Myocyte (in vitro differentiated cells): Measurements from ENCODE around the gene RNF187. TPM values are rescaled to one million over a fixed set of nuclear protein-coding genes. Genes with fewer than 3 reads are reported as not detected.
"Not testable (repeated sequence)": the region's sequence is repeated elsewhere in the genome, so short reads cannot be mapped to it uniquely, and the experiment has no call there.

Source experiments
- DNase-seq: peaks from one replicate; pipeline ENCODE4 v3.0.0-alpha.2; 2012; ENCODE audit warnings: low read depth
- total RNA-seq: library from RNA; depleted of rRNA; stranded (reverse); fragments of >200 nt; gene quantifications from 2 replicates; pipeline ENCODE4 v1.2.3, GENCODE V29; 2014

The RNF187 gene
- total RNA-seq, 1 donor from 2014 or later, result 99.2 TPM

DNA sequence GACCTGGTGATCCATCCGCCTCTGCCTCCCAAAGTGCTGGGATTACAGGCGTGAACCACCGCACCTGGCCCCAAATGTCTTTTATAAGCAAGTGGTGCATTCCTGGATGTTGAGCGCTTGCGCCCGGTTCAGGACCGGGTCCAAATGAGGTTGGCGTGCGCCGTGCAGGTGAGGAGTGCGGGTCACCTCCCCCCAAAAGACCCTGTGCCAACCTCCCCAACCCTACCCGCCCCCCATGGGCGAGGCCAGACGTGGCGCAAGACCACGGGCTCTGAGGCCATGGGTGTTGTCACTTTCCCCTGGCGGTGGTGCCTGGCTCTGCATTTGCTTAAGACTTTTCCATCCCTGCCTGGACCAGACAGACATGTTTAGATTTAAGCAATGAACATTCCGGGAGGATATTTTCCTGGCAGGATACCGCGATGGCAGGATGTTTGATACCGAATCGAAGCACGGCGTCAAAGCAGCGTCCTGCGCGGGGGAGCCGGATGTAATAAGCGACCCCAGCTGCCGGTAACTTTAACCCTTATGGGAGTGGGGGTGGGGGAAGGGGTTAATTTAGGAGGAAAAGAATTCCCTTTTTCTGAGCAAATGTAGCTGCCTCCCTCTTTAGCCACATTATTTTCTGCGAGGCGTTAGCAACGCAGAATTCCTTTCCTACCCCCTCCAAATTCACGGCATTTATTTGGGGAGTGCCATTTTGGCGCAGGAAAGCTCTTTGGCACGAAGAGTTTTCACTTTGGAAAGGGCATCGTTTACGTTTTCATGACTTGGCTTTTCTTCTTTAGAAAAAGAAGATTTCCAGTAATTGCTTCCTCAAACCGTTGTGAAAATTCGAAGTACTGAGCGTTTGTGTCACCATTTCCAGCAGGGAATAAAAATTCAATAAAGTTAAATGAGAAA is 27.8 kb upstream of the RNF187 start:
- peak; percentile 31 for DNase-seq

GRCh38 chr1:228460821-228461220 is 26.4 kb upstream of the RNF187 start:
- DNase-seq, result no peak

- no peak for DNase-seq
Measured at GRCh38 chr1:228462560-228462959, 24.6 kb upstream of the RNF187 start.

- no peak for DNase-seq
Measured at GRCh38 chr1:228463009-228463558, 24.1 kb upstream of the RNF187 start.

GRCh38 chr1:228463559-228464455 is 23.4 kb upstream of the RNF187 start:
- DNase-seq, result no peak

DNA sequence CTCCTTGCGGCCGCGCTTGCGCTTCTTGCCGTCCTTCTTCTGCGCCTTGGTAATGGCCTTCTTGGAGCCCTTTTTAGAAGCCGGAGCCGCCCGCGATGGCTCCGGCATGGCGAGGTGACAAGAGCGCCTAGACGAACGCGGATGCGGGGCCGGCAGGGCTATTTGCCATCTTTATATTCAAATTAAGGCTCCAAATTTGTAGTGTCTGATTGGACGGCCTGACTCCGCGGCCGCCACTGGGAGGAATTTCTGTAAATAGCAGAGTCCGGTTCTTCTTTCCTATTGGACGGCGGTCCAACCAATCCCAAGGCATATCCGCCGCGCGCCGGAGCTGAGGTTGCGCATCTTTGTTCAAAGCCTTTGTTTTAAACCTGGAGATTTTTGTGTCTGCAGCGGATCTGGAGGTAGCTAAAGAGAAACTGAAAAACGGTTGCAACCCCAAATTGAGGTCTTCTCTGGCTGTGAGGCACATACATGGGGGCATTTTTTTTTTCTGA is 22.6 kb upstream of the RNF187 start:
- no peak for DNase-seq

DNA sequence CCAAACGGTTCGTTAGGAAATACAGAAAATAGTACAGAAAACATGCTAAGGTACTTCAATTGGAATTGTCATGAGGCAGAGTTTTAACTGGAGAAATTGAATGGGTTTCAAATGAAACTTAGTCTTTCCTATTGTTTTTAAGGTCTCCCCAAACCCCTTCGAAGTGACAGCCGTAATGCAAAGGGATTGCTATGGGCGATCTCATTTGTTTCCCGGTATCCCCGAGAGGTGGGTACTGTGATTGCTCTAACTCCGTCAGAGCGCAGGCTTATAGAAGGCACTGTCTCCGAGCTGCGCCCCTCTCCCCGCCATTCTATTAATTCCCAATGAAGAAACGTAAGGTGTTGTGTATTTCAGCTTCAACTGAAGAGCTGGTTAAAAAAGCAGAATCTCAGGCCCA is 22.0 kb upstream of the RNF187 start:
- DNase-seq, result no peak

DNA sequence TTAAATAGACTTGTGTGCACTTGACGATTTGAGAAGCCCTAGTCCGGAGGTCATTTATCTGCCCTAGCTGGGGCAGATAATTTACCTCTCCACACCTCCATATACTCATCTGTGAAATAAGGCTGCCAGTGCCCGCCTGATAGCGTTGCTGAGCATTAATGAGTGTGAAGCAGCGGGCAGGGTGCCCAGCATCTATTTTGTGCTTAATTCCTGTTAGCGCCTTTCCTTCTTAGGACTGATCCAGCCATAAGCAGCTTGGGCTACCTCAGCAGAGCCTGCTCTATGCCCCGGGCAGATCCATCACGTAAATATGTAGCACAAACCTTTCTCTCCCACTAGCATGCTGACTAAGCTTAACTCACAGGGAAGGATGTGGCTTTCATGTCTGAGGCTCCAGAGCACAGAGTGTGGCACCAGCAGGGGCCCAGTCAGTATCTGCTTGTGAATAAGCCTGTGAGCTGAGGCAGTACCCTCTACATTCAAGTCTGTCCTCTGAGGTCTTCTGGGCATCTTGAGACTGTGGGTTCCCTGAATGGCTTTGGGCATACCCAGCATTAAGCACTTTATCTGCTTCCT is 21.5 kb upstream of the RNF187 start:
- DNase-seq, result no peak

DNA sequence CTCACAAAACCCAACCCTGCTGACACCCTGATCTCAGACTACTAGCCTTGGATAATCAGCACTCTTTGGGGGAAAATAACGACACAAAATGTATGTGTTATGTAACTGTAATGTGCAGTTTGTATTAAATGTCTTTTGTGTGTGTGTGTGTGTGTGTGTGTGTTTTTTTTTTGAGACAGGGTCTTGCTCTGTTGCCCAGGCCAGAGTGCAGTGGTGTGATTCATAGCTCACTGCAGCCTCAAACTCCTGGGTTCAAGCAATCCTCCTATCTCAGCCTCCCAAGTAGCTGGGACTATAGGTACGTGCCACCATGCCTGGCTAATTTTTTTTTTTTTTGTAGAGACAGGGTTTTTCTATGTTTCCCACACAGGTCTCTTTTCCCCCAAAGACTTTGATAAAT is 19.0 kb upstream of the RNF187 start:
- DNase-seq, result not testable (repeated sequence)

GRCh38 chr1:228469413-228470162 is 17.6 kb upstream of the RNF187 start:
- no peak for DNase-seq

DNA sequence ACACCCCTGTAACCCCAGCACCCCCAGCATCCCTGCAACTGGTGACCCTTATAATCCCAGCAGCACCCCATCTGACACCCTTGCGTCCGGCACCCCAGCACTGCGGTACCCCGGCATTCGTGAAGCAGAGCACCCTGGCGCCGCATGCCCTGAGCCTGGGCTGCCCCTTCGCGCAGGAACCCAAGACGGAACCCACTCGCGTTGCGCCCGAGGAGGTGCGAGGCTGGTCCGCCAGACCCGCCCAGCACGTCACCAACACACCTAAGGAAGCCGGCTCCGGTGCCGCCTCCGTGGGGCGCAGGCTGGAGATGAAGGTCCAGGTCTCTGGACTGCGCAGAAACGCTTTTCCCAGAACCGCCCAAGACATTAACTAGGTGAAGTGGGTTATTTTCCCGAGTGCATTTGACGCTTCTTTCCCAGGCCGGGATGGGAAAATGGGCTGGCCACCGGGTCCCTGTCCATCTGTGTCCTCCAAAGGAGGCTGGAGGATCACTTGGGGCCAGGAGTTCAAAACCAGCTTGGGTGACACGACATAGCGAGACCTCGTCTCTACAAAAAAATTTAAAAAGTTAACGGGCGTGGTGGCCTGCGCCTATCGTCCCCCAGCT is 15.9 kb upstream of the RNF187 start:
- DNase-seq, result no peak

- peak; percentile 26 for DNase-seq
Measured at GRCh38 chr1:228471762-228472398, 15.3 kb upstream of the RNF187 start.

DNA sequence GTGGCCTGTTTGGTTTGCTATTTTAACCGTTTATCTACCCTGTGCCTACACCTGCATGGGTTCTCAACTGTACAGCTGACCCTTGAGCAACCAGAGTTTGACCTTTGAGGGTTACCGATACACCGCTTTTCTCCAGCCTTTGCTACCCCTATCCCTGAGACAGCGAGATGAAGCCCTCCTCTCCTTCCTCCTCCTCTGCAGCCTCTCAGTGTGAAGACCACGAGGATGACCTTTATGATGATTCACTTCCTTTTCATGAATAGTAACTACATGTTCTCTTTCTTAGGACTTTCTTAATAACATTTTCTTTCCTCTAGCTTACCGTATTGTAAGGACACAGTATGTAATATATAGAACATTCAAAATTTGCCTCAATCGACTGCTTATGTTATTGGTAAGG is 14.5 kb upstream of the RNF187 start:
- DNase-seq, result no peak

DNA sequence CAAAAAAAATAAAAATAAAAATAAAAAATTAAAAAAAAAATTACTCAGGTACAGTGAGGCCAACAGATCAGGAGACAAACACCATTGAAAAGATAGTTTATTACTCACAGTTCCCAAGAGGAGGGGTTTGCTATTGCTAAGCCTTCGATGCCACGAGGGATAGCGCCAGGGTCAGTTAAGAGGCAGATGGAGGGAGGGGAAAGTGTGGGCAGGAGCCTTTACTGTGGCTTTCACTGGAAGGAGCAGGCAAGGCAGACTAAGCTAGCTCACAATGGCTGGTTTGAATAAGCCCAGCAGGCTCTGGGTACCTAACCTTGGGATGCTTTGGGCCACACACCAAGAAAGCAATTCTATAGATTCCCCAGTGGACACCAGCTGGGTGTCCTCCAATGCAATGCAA is 12.7 kb upstream of the RNF187 start:
- no peak for DNase-seq

DNA sequence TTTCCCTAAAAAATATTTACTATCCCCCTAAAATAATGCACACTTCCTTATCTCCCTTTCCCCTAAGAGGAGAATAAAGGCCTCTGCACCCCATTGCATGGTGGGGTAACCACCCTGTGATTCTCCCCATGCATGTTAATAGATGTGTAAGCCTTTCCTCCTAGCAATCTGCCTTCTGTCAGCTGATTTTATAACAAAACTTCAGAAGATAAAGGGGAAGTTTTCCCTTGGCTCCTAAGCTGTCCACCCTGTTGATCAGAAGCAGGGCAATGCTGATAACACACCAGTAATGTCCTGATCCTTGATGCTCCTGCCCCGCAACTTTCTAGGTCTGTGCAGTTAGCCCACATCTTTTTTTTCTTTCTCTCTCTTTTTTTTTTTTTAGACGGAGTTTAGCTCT is 11.4 kb upstream of the RNF187 start:
- DNase-seq, result no peak

DNA sequence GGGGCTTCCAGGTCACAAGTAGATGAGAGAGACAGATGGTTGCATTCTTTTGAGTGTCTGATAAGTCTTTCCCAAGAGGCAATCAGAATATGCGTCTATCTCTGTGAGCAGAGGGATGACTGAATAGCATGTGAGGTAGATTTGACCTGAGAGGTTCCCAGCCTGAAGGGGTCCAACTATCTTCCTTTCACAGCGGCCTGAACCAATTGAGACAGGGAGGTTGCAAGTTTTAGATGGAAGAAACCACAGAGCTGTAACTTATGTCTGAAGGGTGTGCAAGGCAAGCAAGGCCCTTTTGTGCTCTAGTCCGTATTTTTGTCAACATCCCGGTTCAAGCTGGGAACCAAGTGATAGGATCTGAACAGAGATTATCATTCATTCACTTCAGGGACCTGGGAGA is 9.9 kb upstream of the RNF187 start:
- no peak for DNase-seq

DNA sequence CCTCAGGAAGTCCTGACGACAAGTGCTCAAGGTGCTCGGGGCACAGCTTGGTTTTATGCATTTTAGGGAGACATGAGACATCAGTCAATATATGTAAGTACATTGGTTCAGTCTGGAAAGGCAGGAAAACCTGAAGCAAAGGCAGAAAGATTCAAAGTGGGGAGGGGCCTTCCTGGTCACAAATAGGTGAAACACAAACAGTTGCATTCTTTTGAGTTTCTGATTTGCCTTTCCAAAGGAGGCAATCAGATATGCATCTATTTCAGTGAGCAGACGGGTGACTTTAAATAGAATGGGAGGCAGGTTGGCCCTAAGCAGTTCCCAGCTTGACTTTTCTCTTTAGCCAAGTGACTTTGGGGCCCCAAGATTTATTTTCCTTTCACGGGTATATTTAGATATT is 8.9 kb upstream of the RNF187 start:
- DNase-seq, result no peak

DNA sequence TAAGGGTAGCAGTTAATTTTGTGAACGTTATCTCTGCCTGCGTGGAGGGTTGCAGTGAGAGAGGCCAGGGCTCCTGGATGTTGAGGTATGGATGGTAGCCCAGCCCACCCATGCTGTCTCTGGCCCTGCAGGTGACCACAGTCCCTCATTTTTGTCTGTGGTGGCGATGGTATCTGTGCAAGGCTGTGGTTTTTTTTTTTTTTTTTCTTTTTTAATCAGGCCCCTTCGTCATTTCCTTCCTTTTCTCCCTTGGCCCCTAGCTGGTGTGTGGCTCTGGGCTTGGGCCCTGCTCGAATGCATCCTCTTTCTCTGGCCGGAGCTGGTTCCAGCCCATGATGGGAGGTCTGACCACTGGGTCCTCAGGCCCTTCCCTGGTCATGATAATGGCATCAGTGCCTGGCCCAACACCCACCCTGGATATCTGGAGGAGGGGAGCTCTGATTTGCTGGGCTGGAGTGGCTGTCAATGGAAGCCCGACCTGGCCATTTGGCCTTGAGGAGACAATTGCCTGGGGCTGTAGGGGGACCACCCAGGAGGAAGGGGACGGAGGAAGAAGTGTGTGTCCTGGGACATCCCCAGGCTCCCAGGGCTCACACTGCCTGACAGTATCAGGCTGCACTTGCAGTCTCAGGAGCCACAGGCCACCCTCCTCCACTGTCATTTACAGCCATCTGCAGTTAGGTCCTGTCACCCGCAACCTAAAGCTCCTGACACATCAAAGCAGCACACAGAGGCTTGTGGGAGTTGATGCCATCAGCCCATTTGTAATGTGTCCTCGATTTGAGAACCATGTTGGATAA is 8.1 kb upstream of the RNF187 start:
- DNase-seq, result no peak

DNA sequence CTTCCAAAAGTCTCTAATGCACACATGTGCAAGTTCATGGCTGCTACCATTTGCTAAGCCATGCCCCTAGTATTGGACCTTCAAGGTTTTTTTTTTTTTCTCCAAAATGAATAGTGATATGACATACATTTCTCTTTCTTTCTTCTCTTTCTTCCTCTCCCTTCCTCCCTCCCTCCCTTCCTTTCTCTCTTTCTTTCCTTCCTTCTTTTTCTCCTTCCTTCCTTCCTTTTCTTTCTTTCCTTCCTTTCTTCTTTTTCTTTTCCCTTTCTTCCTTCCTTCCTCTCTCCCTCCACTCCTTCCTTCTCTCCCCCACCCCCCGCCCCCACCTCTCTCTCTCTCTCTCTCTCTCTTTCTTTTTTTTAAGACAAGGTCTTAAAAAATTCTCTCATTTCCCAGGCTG is 3.4 kb upstream of the RNF187 start:
- DNase-seq, result no peak
